Neutrophil (primary cell): ENCODE results near the gene TPRN.

Experiments
- H3K27ac ChIP-seq: fragments of 200-600 bp; sonication (generic); 2 replicates; pipeline ENCODE4 v1.5.1; 2016; ENCODE audit warnings: mild to moderate bottlenecking, moderate library complexity
- H3K27me3 ChIP-seq: fragments of 200-600 bp; sonication (generic); 2 replicates; pipeline ENCODE4 v1.6.0; 2016; ENCODE audit warnings: mild to moderate bottlenecking
- H3K36me3 ChIP-seq: fragments of 200-600 bp; sonication (generic); 2 replicates; pipeline ENCODE4 v1.5.1; 2017
- H3K4me1 ChIP-seq, 2 experiments: fragments of 200-600 bp in 1 of 2; sonication (generic) in 1 of 2; 1 replicate in 1 of 2; 2 replicates in 1 of 2; pipeline versions ENCODE4 v1.5.1 to v1.6.1; 2013 to 2016; ENCODE audit warnings: low read depth in 1 of 2, low read length in 1 of 2, mild to moderate bottlenecking in 1 of 2, moderate library complexity in 1 of 2; ENCODE audit not compliant: control insufficient read depth in 1 of 2, insufficient read depth in 1 of 2
- H3K4me3 ChIP-seq, 2 experiments: fragments of 200-600 bp in 1 of 2; sonication (generic) in 1 of 2; 1 replicate in 1 of 2; 2 replicates in 1 of 2; pipeline ENCODE4 v1.5.1; 2013 to 2016; ENCODE audit warnings: low read depth in 1 of 2, low read length in 1 of 2, mild to moderate bottlenecking in 1 of 2, moderate library complexity in 1 of 2
- H3K9me3 ChIP-seq: fragments of 200-600 bp; sonication (generic); 2 replicates; pipeline ENCODE4 v1.5.1; 2016
- CTCF ChIP-seq: fragments of 200-600 bp; sonication (generic); IDR thresholded peaks from 2 replicates; pipeline ENCODE4 v1.5.1; 2016; ENCODE audit warnings: antibody characterized with exemption

TPRN gene

DNA sequence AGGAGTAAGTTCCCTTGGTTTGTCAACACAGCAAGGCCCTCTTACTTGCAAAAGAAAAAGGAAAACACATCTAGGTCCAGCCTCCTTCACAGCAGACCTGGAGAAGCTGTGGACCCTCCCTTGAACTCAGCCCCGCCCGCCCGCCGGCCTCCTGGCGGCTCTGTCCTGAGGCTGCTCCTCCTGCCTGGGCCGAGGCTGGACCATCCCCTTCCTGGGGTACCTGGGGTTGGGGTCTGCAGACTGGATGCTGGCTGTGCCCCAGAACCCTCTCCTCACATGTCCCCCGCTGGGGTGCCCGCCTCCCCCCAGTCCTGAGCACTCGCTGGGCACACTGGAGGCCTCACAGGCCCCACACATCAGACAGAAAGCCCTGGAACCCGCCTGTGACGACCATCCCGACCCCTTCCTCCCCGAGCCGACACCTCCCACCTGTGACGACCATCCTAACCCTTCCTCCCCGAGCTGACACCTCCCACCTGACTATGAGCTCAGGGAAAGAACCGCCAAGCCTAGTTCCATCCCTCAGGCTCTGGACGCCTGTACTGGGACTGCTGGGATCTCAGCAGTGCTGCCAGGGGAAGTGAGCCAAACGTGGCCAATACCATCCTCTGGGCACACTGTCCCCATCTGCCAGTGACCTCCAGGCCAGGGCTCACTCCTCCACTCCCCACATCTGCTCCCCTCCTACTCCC is 21.5 kb downstream of the TPRN start:
- Histone ChIP-seq H3K36me3 (peaks cover 75% of the 10 kb centered on the region), H3K9me3 (no peaks in the 10 kb centered on the region), H3K27me3 (peaks cover 19% of the 10 kb centered on the region), H3K4me3 (no peak overlapping the region), H3K4me1 (no peaks in the 10 kb centered on the region), H3K27ac (no peak overlapping the region)
- TF ChIP-seq CTCF: no peak

DNA sequence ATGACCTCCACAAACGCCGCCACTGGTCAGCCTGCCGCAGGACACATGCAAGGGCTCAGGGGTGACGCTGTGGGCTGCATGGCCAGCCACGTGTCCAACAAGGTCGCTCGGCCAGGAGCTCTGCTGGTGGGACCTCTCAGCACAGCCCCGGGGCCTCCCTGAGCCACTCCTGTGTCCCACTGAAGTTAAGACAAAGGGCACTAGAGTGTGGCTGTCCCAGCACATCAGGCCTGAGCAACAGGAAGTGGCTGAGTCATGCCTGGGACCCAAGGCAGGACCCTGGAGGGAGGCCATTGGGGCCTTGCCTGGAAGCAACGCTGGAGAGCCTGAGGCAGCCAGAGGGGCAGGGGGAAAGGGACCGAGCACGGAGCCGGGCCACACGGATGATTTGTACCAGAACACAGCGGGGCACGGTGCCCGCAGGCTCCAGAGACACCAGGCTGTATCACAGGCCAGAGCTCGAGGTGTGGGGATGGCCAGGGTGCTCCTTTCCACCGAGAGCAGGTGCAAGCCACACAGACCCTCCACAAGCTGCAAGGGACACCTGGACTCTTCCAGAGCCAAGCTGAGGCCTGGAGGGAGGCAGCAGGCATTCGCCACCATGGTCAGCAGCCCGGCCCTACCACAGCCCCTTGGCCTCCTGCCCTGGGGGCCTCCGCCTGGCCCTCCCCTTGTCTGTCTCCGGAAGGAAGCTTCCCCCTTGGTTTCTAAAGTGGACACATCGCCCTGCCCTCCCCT is 22.2 kb downstream of the TPRN start:
- no peaks in the 10 kb centered on the region for H3K4me1 ChIP-seq
- H3K9me3 ChIP-seq: no peaks in the 10 kb centered on the region
- TF ChIP-seq CTCF: no peak
- H3K27me3 ChIP-seq: peaks cover 26% of the 10 kb centered on the region
- no peak overlapping the region for H3K4me3 ChIP-seq
- no peak overlapping the region for H3K27ac ChIP-seq
- H3K36me3 ChIP-seq: peaks cover 68% of the 10 kb centered on the region

DNA sequence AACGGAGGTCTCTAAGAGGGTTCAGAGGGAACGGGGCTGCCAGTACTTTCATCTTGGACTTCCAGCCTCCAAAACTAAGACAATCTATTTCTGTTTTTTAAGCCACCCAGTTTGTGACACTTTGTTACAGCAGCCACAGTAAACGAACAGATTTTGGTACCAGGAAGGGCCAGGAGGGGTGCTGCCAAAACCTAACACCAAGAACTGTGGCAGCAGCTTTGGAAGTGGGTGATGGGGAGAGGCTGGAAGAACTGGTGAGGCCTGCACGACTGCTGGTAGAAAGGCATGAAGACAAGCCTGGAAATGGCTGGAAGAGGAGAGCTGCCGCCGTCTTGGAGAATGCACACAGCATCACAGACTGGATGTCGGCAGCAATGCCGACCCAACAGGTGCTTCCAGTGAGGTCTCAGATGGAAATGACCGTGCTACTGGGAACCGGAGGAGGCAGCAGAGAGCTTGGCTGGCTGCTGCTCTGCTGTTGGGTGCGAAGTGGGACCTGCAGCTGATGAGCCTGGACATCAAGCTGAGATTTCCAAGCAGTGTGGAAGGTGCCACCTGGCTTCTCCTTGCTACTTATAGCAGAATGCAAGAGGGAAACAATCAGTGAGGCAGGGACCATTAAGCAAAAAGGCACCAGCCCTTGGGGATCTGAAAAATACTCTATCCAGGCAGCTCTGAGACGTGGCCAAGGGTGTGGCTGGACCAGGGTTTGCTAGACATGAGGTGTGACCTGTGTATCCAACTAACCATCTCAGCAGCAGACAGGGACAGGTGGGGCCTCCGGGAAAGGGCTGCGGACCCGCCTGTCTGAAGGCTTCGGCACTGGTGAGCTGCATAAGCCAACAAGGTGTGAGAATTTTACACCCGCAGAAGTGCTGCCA is 24.0 kb downstream of the TPRN start:
- Histone ChIP-seq H3K4me3 (no peak overlapping the region), H3K27ac (no peak overlapping the region), H3K36me3 (peaks cover 50% of the 10 kb centered on the region), H3K4me1 (no peaks in the 10 kb centered on the region), H3K9me3 (no peaks in the 10 kb centered on the region), H3K27me3 (peaks cover 45% of the 10 kb centered on the region)
- TF ChIP-seq CTCF: no peak

- peaks cover 55% of the 10 kb centered on the region for H3K27me3 ChIP-seq
- peaks cover 39% of the 10 kb centered on the region for H3K36me3 ChIP-seq
- no peaks in the 10 kb centered on the region for H3K9me3 ChIP-seq
- no peaks in the 10 kb centered on the region for H3K4me1 ChIP-seq
- H3K4me3 ChIP-seq: no peak overlapping the region
- no peak overlapping the region for H3K27ac ChIP-seq
- no peak for TF ChIP-seq CTCF
These were observed 25.1 kb downstream of the TPRN start for GRCh38 chr9:137175345-137175961.

DNA sequence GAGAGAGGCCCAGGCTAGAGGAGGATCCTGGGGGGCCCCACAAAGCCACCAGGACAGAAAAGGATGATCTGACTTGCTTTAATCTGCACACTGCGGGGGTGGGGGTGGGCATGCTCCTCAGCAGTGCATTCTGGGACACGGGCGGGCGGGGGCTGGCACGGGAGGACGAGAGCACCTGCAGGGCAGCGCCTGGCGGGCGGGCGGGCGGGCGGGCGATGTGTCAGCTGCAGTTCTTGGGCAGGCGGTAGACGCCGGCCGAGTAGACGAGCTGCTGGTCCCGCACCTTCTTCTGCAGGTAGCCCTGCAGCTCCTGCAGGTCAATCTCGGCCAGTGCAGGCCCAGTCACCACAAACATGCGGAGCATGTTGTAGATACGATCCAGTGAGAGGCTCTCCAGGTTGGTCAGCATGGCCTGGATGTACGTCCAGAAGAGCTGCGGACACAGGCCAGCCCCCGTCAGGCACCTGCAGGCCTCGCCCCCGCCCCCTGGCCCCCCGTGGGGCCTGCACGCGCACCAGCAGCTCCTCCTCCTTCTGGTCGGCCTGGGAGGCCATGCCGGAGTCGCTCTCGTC is 25.7 kb downstream of the TPRN start:
- peaks cover 62% of the 10 kb centered on the region for H3K27me3 ChIP-seq
- TF ChIP-seq CTCF: no peak

More for the DNA sequence above, 25.7 kb downstream of the TPRN start:
- H3K4me1 ChIP-seq: no peaks in the 10 kb centered on the region
- peaks cover 33% of the 10 kb centered on the region for H3K36me3 ChIP-seq
- no peak overlapping the region for H3K4me3 ChIP-seq
- no peaks in the 10 kb centered on the region for H3K9me3 ChIP-seq
- no peak overlapping the region for H3K27ac ChIP-seq
